NCI-H69 (cell line): Measurements from ENCODE around the gene SOX9.
"Not testable (repeated sequence)": the region's sequence is repeated elsewhere in the genome, so short reads cannot be mapped to it uniquely, and the experiment has no call there.

ENCODE experiments used
- DNase-seq: peaks from one replicate; lab custom pipeline; 2025; lab: John Stamatoyannopoulos, UW

The SOX9 gene

DNA sequence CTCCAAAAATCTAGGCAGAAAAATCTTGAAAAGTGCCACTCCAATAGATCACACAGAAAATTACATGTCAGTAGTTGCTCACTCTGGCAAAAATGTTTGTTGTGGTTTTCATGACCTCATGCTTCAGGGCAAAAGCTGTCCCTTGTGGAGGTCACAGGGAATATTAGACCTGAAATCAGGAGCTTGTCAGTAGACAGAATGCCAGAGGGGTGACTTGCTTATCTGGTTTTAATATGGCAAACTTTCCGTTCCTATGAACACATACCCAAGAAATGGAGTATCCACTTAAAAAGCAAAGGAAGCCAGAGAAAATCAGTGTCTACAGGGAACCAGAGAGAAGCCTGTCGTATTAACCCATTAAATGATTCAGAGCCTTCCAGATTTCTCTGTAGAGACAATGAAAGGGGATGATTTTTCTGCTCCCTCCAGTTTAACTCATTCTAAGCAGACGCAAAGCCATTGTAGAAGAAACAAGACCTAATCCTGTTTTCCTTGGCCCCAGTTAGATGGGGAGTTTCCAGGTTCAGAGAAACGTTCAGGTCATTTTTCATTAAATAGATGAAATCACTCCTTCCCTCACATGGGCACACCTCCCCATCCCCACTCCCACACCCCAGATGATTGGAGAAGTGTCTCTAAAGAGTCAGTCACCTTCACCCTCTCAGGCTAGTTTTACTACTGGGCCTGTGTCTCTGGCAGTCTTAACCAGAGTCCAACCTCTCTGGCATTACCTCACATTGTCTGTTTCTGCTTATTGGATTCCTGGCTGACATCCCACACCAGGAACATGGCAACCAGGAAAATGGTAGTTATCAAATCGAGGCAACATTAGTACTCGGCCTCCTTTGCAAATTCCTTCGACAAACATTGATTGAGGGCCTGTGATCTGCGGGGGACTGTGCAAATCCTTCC lies 6.0 kb downstream of the SOX9 start:
- peak; percentile 50 for DNase-seq

DNA sequence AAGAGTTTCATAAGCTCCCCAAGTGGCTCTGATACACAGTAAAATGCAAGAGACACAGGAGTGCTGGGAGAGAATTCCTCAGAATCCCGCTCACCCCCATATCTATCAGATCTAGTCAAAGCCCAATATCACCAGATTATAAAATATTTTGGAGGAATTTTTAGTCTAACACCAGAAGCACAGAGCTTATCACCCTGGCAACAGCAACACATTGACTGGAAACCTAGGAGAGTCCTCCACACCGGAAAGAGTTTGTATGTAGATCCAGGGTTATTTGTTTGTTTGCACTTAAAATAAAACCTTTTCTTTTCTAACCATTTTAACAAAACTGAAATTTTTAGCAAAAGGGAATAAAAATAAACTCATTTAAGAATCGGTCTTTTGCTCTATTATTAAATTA lies 7.2 kb downstream of the SOX9 start:
- DNase-seq: no peak

DNA sequence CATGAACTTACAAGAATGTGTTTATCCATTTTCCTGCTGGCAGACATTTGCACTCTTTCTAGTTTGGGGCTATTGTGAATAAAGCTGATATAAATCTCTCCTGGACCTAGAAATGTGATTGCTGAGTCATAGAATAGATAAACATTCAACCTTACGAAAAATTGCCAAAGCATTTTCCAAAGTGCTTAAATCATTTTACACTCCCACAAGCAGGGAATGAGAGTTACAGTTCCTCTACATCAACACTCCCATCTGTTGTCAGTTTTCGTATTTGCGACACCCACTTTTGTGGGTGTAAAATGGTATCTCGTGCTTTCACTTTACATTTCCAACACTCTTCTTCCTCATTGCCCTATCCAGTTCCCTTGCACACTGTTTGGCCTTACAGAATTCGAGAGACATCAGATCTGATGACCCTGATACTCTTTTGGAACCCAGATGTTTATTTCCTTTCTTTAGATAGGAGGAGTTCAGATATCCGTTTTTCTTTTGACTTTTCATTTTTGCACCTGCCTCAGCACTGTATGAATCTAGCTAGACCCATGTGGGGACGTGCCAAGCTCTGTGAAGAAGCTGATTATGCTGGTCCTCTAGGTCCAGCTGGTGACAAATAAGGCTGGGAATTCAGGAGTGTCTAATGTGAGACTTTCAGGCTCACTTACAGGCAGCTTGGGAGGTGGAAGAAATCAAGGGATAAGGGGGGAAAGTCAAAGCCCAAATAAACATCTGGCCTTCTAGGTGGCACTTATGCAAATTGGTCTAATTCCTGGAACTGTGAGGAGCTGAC lies 14.0 kb downstream of the SOX9 start:
- DNase-seq: peak; percentile 51

DNA sequence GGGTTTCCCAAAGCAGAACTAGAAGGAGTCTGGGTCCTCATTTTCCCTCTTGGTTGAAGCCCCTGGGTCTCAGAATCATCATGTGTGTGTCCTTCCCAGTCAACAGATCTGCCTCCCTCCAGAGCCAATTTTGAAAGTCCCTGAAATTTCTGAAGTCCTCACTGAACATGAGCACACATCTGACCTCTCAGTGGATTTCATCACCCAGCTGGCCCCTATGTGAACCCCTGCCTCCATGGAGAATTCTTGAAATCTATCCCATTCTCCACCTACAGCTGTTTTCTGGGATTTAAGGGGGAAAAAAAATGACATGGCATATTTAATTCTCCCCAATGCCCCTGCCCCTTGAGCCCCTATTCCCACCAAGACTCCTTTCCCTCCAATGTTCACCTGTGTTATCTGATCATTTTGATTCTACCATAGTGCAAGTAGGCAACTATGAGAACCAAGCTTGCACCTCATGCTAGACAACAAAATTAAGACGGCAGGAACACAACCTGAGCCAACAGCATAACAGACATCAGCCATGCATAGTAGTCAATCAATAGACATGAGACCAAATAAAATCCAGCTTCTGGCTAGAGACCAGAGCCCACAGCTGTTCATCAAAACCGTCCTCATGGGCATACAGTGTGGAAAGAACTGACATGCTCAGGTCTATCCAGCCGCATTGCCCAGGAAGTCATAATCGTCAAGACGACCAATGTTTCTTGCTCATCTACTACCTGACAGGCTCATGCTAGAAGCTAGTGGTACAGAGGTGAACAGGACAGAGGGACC lies 14.9 kb downstream of the SOX9 start:
- DNase-seq: no peak

DNA sequence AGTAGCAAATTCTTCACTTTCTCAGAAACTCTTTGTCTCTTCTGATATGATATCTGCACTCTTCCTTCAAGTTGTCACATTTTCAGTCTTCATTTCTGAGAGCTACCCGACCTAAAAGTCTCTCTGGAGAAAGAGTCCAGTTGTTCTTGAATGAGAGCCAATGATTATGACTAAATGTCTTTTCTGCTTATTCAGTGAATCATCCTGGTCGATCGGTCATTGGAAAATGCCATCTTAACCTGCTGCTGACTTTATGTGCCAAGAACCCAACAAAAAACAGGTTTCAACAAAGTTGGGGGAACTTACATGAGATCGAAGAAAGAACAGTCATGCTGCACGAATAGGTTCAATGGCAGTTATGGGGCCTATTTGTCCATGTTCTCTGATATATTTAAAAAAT lies 15.9 kb downstream of the SOX9 start:
- DNase-seq: no peak

DNA sequence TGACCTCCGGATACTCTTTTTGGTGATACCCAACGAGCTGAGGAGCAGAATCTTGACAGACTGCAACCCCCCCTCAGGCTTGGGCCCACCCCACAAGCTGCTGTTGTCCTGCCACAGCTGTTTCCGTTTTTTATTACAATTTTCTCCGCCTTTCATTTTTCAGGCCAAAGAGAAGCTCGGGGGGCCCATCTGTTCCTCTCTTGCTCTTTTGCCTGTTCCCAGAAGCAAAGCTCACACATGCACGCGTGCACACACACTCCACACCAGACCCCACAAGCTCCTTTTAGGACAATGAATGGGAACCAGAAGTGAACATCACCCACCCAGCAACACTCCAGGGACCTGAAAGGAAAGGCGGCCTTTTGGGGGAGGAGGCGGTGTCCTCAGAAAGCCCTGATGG lies 16.3 kb downstream of the SOX9 start:
- DNase-seq: peak; percentile 75

DNA sequence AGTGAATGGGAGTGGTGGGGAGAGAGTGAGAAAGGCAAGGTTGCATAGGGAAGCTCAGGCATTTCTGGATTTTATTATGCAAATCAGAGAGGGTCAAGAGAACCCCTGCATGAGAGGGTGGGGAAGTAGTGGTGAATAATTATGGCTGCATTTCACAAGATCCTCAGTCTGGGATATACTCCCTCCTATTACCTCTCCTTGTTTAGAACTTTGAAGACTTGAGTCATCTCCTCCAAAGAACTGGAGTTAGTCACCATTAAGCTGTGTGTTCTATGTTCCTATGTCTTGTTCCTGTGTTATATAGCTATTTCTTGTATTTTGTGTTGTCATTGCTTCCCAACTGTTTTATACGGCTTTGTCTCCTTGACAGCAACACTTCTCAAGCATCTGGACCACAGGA lies 18.4 kb downstream of the SOX9 start:
- no peak for DNase-seq

DNA sequence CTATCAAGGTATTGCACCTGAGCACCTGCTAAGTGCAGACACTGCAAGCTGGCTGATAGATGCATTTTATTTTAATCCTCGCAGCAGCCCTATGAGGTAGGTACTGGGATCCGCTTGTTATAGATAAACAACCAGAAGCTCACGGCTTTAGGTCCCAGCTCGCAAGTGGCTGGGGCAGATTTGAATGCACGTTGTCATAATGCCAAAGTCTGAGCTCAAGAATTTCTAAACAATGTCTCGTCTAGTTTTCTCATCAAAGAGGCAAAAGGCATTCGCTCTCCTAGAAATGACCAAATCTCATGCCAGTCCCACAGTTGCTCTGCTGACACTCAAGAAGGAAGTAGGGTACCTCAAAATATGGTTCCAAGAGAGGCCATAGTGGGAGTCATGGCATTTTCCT lies 20.5 kb downstream of the SOX9 start:
- DNase-seq: no peak

DNA sequence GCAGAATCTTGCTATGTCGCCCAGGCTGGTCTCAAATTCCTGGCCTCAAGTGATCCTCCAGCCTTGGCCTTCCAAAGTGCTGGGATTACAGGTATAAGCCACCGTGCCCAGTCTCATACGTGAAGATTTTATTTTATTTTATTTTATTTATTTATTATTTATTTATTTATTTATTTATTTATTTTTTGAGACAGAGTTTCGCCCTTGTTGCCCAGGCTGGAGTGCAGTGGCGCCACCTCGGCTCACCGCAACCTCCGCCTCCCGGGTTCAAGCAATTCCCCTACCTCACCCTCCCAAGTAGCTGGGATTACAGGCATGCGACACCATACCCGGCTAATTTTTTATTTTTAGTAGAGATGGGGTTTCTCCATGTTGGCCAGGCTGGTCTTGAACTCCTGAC lies 21.3 kb downstream of the SOX9 start:
- DNase-seq: not testable (repeated sequence)

DNA sequence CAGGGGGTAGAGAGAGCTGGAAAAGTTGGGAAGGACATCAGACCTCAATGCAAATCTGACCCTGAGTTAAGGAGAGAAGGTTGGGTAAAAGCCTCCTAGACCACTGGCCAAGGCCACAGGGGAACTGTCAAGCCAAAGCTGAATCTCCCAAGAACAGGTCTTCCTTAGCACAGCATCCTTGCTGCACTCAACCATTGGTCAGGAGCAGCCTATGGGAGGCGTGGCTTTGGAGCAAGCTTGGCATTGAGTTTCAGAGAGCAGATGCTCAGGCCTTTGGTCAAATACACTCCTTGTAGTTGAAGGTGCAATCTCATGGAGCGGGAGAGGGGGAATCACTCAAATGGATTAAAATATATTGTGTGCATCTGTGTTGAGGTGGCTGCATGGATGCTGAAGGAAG lies 21.8 kb downstream of the SOX9 start:
- DNase-seq: peak; percentile 64

DNA sequence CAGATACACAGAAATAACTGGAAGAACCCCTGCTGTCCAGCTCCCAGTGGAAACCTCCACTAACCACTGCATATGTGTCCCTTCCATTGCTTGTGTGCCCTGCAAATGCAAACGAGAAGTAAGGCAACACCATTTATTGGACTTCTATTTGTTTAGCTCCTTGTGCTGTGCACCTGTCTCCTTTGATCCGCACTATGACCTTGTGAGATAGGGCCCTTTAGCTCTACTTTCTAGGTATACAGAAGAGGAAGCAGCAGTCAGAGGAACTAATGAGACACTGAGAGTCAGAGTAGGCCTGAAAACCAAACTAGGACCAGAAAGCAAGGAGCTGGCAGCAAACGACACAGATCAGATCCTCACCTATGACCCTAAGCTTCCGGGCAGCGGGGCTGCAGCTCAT lies 22.4 kb downstream of the SOX9 start:
- DNase-seq: peak; percentile 25

DNA sequence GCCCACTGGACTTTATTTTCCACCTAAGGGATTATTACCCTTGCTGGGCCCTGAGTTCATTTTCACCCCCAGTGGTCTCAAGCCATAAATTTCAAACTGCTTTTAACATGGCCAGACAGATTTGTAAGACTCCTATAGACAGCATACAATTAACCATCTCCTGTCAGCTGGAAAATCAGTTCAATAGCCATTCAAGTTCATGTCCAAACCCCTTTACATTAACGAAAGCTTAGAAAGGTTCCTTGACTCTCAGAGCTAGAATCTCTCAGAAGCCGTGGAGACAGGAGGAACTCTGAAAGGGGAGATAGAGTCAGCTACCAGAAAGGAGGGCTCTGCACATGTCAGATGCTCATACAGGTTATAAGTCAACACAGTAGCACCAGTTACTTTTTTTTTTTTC lies 23.3 kb downstream of the SOX9 start:
- DNase-seq: peak; percentile 62

DNA sequence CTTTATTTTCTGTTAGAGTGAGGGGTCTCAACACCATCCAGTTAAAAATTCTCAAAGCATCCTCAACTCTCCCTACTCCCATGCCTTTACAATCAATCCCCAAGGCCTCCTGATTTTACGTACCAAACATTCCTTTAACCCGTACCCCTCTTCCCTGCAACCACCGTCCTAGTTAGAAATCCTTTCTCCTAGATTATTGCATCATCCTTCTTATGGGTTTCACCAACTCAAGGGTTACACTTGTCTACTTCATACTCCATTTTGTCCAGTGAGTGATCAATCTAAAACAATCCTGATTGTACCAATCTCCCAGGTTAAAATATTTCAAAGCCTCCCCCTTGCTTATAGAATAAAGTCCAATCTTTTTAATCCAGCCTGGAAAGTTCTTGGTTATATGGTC lies 24.7 kb downstream of the SOX9 start:
- no peak for DNase-seq

DNA sequence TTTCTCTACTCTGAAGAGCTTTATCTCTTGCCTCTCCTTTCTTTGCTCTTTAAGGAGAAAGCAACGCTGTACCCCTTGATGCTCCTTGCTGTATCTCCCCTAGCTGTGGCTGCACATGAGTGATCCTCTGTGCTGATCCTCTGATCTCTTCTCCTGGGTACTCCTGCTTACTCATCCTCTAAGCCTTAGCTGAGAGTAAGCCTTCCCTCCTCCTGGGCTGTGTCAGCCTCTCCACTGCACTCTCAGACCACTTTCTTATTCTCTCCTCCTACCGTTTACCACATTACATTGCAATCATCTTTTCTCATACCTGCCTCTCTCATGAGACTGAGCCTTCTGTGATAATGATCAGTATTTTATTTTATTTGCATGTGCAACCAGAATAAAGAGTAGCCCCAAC lies 25.1 kb downstream of the SOX9 start:
- DNase-seq: no peak

DNA sequence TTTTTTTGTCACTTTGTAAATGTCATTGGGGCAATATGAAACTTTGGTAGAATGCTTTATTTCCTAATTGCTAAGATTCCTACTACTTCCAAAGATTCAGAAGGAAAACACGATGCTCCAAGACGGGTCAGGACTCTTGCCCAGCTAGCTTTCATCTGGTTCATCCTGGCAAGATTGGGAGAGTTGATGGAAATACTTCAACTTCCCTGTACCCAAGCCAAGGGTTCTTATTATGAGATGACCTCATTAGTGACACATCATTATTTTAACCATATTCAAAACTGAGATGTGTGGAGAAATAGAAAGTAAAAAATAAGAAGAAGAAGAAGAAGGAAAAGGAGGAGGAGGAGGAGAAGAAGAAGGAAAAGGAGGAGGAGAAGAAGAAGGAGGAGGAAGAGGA lies 25.6 kb downstream of the SOX9 start:
- DNase-seq: no peak

DNA sequence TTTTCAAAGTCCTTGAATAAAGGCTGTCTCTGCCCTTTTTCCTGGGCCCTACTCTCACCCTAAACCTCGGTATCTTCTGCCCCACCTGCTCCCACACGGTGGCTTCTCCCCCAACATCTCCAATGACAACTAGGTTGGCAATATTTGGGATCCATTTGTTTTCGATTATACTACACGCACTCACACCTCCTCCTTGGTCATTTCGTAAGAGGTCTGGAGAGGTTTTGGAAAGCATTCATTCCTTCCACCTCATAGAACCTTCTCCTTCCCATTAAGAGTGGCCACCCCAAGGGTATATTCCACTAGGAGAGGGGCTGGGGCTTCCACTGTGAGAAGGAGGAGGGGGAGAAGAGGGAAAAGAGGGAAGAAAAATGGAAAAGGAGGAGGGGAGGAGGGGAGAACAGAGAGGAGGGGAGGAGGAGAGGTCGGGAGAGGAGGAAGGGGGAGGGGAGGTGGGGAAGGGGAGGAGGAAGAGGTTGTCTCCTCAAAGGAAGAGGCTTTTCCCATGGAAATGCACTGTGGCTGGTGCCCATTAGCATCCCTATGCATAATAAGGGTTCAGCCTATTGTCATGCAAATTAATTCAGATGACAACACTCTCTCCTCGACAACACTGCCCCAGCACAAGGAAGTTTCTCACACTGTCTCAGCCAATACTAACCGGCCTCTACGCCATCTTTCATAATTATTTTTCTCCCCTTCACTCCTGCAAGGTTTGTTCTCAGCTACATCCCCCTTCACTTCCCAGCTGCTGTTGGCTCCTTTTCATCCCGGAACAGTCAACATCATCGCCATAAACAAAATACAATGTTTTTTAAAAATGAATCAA lies 30.0 kb downstream of the SOX9 start:
- peak; percentile 24 for DNase-seq

DNA sequence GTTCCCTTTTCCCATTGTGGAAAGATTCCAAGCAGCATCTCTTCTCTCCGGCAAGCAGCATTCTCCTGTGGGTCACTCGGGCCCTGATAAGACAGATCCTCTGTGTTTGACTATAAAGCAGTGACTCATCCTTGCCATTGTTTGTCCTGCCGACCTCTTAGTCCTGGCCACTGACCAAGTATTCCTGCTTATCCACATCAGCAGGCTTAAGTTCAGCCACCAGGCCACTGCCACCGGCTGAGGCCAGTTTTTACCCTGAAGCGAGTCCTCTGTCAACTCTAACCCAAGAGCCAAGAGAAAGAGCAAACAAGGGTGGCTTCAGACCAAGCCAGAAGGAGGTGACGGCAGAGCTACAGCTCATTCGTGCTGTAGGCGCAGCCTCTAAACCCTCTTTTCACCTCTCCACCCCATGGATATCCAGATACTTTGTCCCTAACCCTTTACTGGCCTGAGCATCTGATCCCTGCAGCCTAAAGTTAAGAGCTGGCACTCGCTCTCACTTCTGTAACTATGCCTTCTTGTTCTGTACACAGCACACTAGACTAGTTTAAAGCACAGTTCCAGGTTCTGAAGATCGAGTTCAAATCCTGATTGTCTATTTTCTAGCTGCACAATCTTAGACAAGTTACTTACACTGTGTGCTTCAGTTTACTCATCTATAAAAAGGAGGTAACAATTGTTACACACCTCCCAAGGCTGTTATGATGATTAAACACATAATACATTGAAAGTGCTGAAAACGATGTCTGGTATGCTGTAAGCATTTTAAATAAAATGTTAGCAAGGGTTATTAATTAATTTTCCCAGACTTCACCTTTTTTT lies 31.0 kb downstream of the SOX9 start:
- DNase-seq: peak; percentile 27

DNA sequence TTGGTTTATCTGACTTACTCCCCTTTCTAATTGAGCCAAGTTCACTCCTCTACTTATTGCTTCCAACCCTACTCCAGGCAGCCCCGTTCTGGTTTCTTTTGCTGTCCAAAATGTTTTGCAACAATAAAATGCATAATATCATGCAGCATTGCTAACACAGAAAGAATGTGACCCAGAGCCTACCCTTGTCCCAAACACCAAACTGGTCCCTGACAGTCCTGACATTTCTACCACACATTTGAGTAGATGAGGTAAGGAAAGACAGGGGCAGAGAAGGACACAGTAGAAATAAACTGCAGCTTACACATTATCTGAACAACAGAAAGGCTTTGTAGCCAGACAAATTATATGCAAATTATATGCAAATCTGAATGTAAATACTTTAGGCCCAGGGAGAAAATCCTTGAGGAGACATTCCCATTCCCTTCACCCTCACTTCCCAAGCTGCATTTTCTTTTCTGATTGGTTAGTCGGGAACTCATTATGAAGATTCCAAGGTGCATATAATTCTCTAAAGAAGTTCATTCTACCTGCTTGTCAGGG lies 31.6 kb downstream of the SOX9 start:
- DNase-seq: no peak

DNA sequence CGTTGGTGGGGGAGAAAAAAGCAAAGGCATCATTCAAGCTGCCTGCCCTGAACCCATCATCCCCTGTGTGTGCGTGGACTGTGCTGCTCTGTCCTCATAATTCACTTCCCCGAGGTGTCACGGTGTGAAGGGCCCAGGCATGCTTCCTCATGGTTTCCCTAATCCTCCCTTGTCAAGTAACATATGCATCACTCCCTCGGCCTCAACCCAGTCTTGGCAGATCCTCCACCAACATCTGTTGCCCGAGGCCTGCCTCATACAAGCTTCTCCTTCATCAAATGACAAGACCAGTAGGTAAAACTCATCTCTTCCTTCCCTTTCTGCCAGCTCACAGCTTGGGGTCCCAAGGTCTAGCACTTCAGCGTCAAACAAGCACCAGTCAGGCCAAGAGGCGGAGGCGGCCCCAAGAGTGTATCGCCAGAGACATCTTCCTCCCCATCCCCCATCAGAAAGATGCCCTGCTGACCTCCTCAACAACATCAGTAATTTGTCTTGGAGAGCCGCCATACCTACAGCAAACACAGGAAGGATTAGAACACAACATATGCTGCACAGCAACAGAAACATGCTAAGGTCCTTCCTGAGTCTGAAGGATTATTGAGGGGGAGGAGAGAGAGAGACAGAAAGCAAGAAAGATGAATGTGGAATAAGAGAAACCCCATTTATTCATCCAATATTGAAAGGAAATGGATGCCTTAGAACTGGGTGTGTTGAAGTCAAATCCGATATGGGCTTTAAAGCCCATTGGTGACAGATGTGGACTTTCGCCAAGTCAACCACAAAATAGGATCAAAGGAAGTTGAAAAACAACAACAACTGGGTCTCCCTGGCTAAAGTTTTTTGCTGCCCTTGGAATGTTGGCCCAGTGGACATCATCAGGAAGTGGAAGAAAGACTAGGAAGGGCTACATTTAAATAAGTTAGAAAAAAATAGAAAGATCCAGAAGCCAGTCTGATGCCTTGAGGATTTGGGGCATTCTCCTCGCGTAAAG lies 38.4 kb downstream of the SOX9 start:
- peak; percentile 91 for DNase-seq
